Hematopoietic multipotent progenitor cell (in vitro differentiated cells): Measurements from ENCODE around the gene NAB2. TPM values are rescaled to one million over a fixed set of nuclear protein-coding genes. Genes with fewer than 3 reads are reported as not detected.
"Not testable (repeated sequence)": the region's sequence is repeated elsewhere in the genome, so short reads cannot be mapped to it uniquely, and the experiment has no call there.

Source experiments
- DNase-seq, 3 donors: peaks; one replicate each; pipeline ENCODE4 v3.0.0-alpha.2; 2011 to 2015; ENCODE audit warnings: low read depth in 2 of 3, low spot score in 2 of 3
- total RNA-seq: library from RNA; depleted of rRNA; stranded (reverse); fragments of >200 nt; gene quantifications from one replicate; pipeline ENCODE4 v1.2.3, GENCODE V29; 2012

Gene NAB2, protein sequence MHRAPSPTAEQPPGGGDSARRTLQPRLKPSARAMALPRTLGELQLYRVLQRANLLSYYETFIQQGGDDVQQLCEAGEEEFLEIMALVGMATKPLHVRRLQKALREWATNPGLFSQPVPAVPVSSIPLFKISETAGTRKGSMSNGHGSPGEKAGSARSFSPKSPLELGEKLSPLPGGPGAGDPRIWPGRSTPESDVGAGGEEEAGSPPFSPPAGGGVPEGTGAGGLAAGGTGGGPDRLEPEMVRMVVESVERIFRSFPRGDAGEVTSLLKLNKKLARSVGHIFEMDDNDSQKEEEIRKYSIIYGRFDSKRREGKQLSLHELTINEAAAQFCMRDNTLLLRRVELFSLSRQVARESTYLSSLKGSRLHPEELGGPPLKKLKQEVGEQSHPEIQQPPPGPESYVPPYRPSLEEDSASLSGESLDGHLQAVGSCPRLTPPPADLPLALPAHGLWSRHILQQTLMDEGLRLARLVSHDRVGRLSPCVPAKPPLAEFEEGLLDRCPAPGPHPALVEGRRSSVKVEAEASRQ
- total RNA-seq, result 21.0 TPM

DNA sequence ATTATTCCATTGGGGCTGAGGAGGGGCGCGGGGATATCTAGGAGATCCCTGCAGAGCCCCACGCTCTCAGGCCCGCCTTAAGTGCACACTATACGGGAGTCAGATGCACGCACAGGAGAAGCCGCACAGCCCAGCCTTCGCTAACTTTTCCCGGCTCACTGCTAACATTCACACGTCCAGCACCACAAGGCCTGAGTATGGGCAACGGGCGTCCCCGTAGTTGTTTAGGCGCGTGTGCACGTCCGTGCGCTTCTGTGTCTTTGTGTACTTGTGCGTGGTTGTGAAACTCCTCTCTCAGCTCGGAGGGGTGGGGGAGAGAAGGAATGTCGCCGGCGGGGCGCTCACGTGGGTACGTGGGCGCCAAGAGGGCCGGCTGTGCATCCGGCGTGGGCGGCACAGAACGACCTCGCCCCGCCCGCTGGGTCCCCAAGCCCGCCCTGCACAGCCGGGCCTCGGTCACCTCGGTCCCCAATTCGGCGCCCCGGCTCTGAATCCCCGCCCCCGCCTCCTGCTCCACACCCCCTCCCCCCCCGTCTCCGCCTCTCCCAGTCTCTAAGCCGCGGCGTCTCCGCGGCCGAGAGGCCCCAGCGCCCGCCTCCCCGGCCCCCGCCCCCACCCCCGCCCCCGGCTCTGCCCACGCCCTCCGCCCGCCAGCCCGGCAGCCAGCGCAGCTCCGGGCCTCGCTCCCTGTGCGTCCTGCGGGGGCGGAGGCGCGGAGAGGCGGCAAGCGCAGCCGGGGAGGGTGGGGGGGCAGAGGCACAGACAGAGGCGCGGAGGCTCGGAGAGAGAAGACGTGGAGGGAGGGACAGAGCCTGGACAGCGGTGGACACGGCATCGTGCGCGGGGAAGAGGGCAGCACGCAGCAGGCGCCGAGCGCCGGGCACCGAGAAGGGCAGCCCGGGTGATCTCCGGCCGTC lies at the start of gene NAB2:
TSS of gene NAB2 (plus strand) at position 761 of the 917 bp plus-strand sequence. CDS start 158 bp downstream, outside the sequence.
- DNase-seq, result peak; percentile 84 to 97 (median 96)

DNA sequence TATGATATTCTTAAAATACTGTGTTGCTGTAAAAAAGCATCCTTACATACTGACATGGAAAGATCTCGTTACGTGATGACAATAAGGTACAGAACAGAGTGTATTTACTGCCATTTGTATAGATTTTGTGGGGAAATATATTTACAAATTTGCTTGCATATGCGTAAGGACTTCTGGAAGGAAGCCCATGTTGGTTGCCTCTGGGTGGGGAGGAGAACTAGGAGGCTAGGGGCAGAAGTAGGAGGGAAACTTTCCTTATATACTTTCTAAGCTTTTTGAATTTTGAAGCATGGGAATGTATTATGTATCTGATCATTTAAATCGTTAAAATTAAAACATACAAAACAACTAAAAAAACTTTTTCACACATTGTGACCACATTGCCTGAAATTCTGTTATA lies 48.7 kb upstream of the NAB2 start:
- DNase-seq, result no peak

DNA sequence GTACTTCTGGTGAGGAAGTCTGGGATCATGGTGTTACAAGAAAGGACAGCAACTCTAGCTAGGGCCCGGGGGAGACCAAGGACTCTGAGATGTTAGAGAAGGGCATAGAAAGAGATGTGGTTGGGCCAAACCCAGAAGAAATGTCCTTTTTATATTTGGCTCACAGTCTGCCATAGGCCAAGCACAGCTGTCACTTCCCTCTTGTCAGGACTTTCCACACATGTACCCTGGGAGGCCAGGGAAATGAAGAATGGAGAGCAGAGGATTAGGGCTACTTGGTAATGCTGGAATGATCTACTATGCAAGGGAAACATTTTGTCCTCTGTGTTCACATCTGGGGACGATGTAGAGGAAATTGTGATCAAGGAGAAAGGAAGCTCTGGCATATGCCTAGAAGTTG lies 48.2 kb upstream of the NAB2 start:
- DNase-seq, result no peak

DNA sequence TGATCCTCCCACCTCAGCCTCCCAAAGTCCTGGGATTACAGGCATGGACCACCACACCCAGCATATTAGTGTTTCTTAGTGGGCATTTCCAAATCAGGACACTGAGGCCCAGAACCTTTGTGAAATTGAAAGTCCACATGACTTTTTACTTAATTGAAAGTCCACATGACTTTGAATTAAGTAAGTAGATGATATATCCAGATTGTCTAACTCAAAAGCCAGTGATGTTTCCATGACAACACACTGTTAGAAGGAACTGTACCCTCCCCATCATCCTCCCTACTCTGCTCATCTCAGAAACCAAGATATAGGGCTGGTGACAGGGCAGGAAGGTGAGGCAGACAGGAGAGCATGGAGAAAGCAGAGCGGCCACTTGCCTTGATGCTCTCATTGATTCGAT lies 46.2 kb upstream of the NAB2 start:
- DNase-seq, result no peak

DNA sequence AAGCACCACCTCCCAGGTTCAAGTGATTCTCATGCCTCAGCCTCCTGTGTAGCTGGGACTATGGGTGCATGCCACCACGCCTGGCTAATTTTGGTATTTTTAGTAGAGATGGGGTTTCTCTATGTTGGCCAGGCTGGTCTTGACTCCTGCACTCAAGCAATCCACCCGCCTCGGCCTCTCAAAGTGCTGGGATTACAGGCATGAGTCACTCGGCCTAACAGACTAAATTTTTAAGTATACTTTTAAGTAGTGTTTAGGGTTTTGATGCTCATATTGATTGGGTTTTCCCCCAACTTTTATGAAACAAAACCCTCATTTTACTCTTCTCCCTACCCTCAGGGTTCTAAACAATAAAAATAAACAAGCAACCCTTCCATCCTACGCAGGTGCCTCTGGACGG lies 44.4 kb upstream of the NAB2 start:
- DNase-seq, result no peak

GRCh38 chr12:57044889-57045288 lies 44.0 kb upstream of the NAB2 start:
- no peak for DNase-seq

DNA sequence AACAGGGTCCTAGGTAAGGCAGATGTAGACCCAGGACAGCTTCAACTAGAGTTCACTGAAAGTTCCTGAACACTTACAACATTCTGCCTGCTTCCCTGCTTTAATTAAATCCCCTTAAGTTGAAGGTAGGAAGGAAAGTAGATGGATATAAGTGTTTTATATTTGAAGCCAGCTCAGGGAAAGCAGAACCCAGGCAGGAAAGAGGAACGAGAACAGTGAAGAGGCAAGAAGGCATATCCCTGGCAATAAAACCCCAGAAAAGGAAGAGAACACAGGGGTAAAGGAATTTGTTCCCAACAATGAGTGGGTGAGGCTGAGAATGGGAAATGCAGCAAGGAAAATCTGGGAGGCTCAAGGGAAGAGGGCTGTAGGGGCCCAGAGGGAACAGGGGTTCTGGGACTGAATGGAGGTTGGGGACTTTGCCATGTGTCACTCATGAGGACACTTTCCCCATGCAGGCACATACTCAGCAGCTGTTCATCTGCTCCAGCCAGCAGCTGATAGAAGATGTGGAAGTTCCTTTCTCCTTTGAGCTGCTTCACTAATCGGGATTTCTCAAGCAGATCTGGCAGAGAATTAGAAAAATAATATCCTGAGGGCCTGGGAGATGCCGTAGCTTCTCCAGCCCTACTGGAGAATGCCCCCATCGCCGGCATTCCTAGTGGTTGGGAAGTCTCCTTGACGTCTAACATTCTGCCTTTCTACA lies 42.7 kb upstream of the NAB2 start:
- no peak for DNase-seq

GRCh38 chr12:57046947-57047890 lies 41.7 kb upstream of the NAB2 start:
- peak in 1 of 3 donors; percentile 19 for DNase-seq

DNA sequence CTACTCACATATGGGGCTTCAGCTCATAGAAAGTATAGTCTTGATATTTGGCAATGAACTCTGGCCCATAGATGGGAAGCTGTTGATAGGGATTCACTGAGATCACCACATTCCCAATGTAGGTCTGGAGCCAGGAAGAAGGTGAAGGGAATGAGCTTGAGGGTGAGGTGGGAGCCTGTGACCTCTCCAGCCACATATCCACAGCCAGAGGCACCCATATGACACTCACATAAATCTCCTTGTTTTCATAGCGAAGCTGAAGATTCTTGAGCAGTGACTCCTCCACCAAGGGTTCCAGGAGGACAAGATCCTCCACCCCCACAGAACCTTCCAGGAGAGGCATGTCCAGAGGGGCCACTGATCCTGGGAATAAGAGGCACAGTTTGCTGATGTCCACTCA lies 40.9 kb upstream of the NAB2 start:
- DNase-seq, result no peak

GRCh38 chr12:57048423-57049118 lies 40.3 kb upstream of the NAB2 start:
- DNase-seq, result no peak

DNA sequence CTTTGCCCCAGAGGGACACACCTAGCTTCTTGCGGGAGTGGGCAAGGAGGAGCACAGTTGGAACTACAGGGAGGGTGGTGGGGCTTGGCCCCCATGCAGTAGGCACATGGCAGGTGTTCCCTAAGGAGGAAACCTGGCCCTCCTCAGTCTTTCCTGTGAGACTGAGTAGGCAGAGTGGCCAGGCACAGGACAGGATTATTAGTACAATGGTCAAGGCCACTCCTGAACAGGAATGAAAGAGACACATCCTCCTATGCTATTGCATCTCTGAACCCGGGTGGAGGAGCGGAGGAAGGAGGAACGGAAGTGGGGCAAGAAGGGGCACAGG lies 39.8 kb upstream of the NAB2 start:
- DNase-seq, result no peak

DNA sequence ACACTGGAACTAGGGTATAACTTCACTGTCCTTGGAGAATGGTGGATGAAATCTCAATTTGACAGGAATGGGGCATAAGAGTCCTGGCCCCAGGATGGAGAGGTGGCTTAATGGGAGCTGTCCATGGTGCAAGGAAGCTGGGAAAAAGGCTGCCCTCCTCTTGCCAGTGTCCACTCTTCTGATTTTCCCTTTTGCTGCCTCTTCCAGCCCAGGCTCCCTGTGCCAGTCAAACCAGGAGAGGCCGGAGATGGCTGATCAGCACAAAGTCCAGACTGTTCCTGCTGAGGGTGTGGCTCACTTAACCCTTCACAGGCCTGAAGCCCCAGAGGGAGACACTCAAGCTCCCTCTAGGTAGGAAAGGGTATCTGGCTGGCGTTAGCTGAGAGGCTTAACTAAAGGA lies 39.0 kb upstream of the NAB2 start, which contains the start of gene MYO1A:
TSS of gene MYO1A (minus strand) at position 240 of the 400 bp plus-strand sequence. CDS start 1,806 bp downstream, outside the sequence.
- DNase-seq, result no peak

DNA sequence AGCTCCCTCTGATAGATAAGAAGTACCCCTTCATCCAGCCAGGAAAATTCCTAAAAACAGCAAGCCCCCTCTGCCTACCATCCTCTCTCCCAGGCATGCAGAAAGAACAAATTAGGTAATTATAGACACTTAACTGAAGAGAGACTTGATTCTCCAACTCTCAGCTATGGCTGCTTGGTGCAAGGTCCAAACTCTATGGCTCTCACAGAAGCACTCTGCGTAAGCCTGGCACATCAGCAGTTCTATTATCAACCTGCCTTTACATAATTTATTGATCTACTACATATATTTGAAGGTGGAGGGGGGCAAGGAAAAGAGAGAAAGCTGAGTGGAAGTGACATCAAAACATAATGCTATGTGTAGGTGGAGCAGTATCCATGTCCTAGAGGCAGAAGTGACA lies 37.9 kb upstream of the NAB2 start:
- no peak for DNase-seq

GRCh38 chr12:57053146-57053545 lies 35.8 kb upstream of the NAB2 start:
- not testable (repeated sequence) for DNase-seq

DNA sequence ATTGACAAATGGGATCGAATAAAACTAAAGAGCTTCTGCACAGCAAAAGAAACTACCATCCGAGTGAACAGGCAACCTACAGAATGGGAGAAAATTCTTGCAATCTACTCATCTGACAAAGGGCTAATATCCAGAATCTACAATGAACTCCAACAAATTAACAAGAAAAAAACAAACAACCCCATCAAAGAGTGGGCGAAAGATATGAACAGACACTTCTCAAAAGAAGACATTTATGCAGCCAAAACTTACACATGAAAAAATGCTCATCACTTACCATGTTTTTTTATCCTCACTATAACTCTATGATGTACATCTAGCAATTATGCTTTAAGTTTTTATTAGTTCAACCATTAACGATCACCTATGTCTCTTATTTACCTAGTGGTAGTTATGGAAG lies 35.0 kb upstream of the NAB2 start:
- DNase-seq, result not testable (repeated sequence)

GRCh38 chr12:57055824-57056223 lies 33.1 kb upstream of the NAB2 start:
- no peak for DNase-seq

DNA sequence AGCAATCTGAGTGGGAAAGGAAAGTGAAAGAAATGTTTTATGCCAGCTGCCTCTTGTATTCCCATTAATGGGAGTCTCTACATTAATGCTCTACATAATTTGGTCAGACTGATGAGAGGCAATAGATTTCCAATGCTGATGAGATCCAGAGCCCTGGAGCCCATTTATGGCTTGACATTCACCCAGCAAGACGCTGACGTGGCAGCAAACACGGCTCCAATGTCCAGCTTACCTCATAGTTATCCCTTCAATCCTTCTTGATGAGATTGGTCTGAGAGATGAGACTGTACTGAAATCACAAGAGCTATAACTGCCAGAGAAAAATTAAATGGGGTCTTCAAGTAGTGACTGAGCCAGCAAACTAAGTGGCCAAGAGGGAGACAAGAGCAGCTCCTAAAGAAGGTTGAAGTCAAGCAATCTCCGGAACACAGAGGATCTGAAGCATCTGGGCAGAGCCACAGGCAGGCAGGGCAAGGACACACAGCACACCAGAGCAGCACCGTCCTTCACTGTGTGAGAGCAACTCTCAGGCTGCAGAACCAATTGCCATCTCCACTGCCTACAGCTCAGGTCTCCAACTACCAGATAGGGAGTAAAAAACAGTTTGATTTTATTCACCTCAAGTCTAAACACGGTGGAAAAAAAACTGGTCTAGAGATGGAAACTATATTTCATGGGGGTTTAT lies 31.7 kb upstream of the NAB2 start:
- DNase-seq, result no peak

GRCh38 chr12:57058454-57058853 lies 30.5 kb upstream of the NAB2 start:
- no peak for DNase-seq
